ENCODE data around the gene GREM2. TPM values are rescaled to one million over a fixed set of nuclear protein-coding genes. Genes with fewer than 3 reads are reported as not detected.

GREM2 gene
- total RNA-seq, 2 donors from 2014 or later: 1.6 TPM

DNA sequence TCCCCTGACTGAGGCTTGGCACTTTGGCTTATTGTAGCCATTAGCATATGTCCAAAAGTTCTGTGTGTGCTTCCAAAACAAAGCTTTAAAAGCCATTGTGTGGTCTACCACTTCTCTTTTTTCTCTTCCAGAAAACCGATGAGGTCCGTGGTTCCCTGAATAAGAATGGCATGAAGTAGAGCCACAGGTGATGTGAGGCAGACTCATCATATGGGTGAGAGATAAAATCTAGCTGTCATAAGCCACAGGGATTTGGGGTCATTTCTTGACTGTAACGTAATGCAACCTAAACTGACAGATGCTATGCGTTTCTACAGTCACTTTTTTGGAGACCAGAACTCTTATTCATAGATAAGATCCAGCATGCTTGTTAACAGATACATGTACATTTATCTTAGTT, 7.0 kb upstream of the GREM2 start:
- H3K4me1 ChIP-seq (ENCODE audit: control insufficient read depth in 1 of 2, low read depth in 2 of 2): no peaks in the 10 kb centered on the region
- H3K9me3 ChIP-seq: no peaks in the 10 kb centered on the region
- no peaks in the 10 kb centered on the region for H3K36me3 ChIP-seq
- no peak for DNase-seq (ENCODE audit: low spot score)
- no peak for TF ChIP-seq CTCF (IDR thresholded peaks at IDR 0.05)
- ATAC-seq (ENCODE audit: insufficient number of reproducible peaks, low FRiP score, low read depth): no peak
- no peak overlapping the region for H3K4me3 ChIP-seq
- H3K27me3 ChIP-seq (replicated peaks; ENCODE audit: insufficient read depth): no peaks in the 10 kb centered on the region
- H3K27ac ChIP-seq: no peak overlapping the region

GRCh38 chr1:240616018-240616417, 4.1 kb upstream of the GREM2 start:
- no peak for TF ChIP-seq CTCF (IDR thresholded peaks at IDR 0.05)
- Histone ChIP-seq H3K27me3 (replicated peaks; ENCODE audit: insufficient read depth) (no peaks in the 10 kb centered on the region), H3K36me3 (no peaks in the 10 kb centered on the region), H3K9me3 (no peaks in the 10 kb centered on the region), H3K27ac (no peak overlapping the region), H3K4me1 (ENCODE audit: control insufficient read depth in 1 of 2, low read depth in 2 of 2) (peaks cover 0 to 7% of the 10 kb centered on the region in 2 donors), H3K4me3 (no peak overlapping the region)
- no peak for ATAC-seq (ENCODE audit: insufficient number of reproducible peaks, low FRiP score, low read depth)
- no peak for DNase-seq (ENCODE audit: low spot score)

DNA sequence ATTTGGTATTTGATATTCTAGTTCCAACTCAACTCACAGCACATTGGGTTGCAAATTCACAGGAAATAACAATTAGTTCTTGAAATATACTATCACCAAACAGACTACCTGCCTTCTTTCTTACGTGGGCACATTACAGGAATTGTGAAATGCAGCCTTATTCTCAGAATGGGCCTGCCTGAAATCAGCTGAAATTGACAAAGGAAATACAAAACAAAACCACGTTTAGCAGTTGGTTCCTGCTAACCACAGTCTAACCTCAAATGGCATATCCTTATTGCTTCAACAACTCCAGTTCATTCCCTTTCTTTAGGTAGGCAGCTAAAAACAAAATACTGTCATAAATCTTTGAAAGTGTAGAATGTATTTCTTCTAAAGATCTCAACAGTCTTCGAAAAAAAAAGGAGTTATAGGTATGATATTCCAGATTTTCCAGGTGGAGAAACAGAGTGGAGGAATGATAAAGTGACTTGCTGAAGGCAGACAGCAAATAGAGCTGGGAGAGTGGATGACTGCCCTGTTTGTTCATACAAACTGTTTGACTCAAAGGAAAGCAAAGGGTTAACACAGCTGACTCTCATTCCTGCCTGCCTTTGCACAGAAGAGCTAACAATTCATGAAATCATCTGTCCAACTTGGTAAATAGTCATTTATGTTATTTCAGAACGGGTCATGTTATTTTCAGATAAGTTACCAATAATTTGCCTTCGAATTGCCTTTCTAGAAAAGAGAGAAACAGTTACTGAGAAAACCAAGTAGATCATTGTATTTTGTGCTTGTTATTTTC, 1.6 kb upstream of the GREM2 start:
- ATAC-seq (ENCODE audit: insufficient number of reproducible peaks, low FRiP score, low read depth): no peak
- Histone ChIP-seq H3K4me3 (no peak overlapping the region), H3K36me3 (no peaks in the 10 kb centered on the region), H3K9me3 (no peaks in the 10 kb centered on the region), H3K27me3 (replicated peaks; ENCODE audit: insufficient read depth) (no peaks in the 10 kb centered on the region), H3K4me1 (ENCODE audit: control insufficient read depth in 1 of 2, low read depth in 2 of 2) (peaks cover 0 to 7% of the 10 kb centered on the region in 2 donors), H3K27ac (no peak overlapping the region)
- TF ChIP-seq CTCF (IDR thresholded peaks at IDR 0.05): no peak
- no peak for DNase-seq (ENCODE audit: low spot score)

DNA sequence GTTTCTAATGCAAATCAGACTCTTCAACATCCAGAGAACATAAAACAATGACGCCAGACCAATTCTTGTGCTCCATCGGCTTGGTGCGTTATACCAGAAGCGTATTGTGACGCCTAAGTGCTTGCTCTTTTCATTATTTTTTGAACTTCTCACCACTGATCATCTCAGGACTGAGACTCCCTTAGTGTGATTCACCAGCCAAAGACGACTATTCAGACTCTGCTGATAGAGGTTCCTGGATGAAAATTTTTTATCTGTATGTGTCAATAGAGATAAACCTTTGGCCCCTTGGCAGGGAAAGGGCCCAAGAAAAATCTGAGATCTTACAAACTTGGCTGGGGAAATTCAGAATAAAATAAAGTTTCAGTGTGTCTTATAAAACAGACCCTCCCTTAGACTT, 856 bp upstream of the GREM2 start:
- H3K4me3 ChIP-seq: no peak overlapping the region
- H3K27me3 ChIP-seq (replicated peaks; ENCODE audit: insufficient read depth): no peaks in the 10 kb centered on the region
- ATAC-seq (ENCODE audit: insufficient number of reproducible peaks, low FRiP score, low read depth) (no peak), DNase-seq (ENCODE audit: low spot score) (no peak)
- H3K9me3 ChIP-seq: no peaks in the 10 kb centered on the region
- H3K36me3 ChIP-seq: no peaks in the 10 kb centered on the region
- peaks cover 0 to 7% of the 10 kb centered on the region in 2 donors for H3K4me1 ChIP-seq (ENCODE audit: control insufficient read depth in 1 of 2, low read depth in 2 of 2)
- TF ChIP-seq CTCF (IDR thresholded peaks at IDR 0.05): no peak
- H3K27ac ChIP-seq: no peak overlapping the region

DNA sequence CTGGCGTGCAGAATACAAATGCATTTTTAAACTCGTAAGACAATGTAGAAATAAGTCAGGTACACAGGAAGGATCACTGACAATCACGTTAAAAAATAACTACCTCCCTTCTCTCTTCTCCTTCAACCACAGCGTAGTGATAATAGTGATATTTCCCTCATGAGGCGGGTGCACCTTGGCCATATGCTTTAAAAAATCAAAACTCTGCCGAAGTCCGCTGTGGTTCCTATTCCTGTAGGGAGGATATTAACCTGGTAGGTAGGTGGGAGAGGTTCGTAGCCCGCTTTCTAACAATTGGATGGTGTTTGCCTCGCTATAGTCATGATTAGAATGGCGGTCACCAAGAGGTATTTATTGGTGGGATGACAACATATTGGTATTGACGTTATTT, 732 bp downstream of the GREM2 start:
- H3K4me3 ChIP-seq: peak overlapping the region; percentile 69
- ATAC-seq (ENCODE audit: insufficient number of reproducible peaks, low FRiP score, low read depth) (peak; percentile 6), DNase-seq (ENCODE audit: low spot score) (no peak)
- no peak for TF ChIP-seq CTCF (IDR thresholded peaks at IDR 0.05)
- H3K27me3 ChIP-seq (replicated peaks; ENCODE audit: insufficient read depth): no peaks in the 10 kb centered on the region
- no peaks in the 10 kb centered on the region for H3K36me3 ChIP-seq
- no peak overlapping the region for H3K27ac ChIP-seq
- peaks cover 0 to 7% of the 10 kb centered on the region in 2 donors for H3K4me1 ChIP-seq (ENCODE audit: control insufficient read depth in 1 of 2, low read depth in 2 of 2)
- H3K9me3 ChIP-seq: no peaks in the 10 kb centered on the region
